Right lobe of liver (tissue), 4 donors: Measurements from ENCODE around the gene OR56A5.

Experiments
- CTCF ChIP-seq, 4 donors: fragments of 200-600 bp in 3 of 4; fragments of 450-650 bp in 1 of 4; IDR thresholded peaks; one replicate each; pipeline versions ENCODE4 v1.5.1 to v1.8.0; 2016 to 2022; ENCODE audit warnings: antibody characterized with exemption in 4 of 4, mild to moderate bottlenecking in 2 of 4
- POLR2A ChIP-seq: fragments of 450-650 bp; IDR thresholded peaks from one replicate; pipeline ENCODE4 v1.6.1; 2017; ENCODE audit warnings: antibody characterized with exemption, mild to moderate bottlenecking
- donor health status: DM: no; HTN: no; CAD: no.
- donor health status: DM: no; HTN: no; CAD: no.
- donor health status: DM: no; HTN: yes; CAD: no.

- TF ChIP-seq CTCF (IDR thresholded peaks at IDR 0.05) (no peak), POLR2A (no peak)
Measured at GRCh38 chr11:5932671-5933070, 35.6 kb downstream of the OR56A5 start.
